ENCODE measurements around the gene TRIM56.
"Not testable (repeated sequence)": the region's sequence is repeated elsewhere in the genome, so short reads cannot be mapped to it uniquely, and the experiment has no call there.

Gene TRIM56

DNA sequence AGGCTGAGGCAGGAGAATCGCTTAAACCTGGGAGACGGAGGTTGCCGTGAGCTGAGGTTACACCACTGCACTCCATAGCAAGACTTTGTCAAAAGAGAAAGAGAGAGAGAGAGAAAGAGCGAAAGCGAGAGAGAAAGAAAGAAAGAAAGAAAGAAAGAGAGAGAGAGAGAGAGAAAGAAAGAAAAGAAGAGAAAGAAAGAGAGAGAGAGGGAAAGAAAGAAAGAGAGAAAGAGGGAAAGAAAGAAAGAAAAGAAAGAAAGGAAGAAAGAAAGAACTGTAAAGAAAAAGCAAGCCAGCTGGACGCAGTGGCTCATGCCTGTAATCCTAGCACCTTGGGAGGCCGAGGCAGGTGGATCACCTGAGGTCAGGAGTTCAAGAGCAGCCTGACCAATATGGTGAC lies 27.9 kb downstream of the TRIM56 start:
- not testable (repeated sequence) for H3K4me1 Mint-ChIP-seq (ENCODE audit: low read depth); H3K36me3 Mint-ChIP-seq (ENCODE audit: low read depth); H3K9me3 Mint-ChIP-seq; H3K4me3 Mint-ChIP-seq; H3K27me3 Mint-ChIP-seq (ENCODE audit: low read depth); DNase-seq (ENCODE audit: low spot score); H3K27ac Mint-ChIP-seq

DNA sequence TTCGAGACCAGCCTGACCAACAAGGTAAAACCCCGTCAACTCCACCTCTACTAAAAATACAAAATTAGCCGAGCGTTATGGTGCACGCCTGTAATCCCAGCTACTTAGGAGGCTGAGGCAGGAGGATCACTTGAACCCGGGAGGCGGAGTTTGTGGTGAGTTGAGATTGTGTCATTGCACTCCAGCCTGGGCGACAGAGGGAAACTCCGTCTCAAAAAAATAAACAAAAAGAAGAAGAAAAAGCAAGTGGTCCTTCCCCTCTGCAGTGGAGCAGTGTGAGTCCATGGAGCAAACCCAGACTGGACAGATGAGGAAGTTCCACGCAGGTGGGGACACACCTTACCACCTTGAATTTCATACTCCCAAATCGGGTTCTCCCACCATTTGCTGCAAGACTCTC lies 28.6 kb downstream of the TRIM56 start:
- Mint-ChIP-seq H3K9me3 (no peaks in the 10 kb centered on the region), H3K27me3 (ENCODE audit: low read depth) (no peaks in the 10 kb centered on the region), H3K36me3 (ENCODE audit: low read depth) (no peaks in the 10 kb centered on the region), H3K27ac (no peak overlapping the region), H3K4me1 (ENCODE audit: low read depth) (no peaks in the 10 kb centered on the region), H3K4me3 (no peak overlapping the region)
- DNase-seq (ENCODE audit: low spot score) = no peak

DNA sequence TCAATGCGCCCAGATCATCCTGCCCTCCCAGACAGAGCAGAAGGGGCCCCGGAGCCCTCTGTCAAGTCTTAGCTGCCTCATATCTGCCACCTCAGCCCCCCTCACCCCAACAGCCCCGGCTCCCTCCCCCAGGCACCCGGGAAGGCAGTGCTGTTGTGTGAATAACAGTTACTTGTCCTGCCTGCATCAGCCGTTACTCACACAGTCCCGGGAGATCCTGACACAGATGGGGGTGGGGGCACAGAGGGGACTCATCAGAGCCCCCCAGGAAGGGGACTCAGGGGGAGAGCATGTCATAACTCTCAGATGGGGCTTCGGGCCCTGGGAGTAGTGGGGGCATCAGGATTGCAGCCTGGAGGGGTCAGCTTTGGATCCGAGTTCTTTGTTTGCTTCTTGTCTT lies 29.2 kb downstream of the TRIM56 start:
- Mint-ChIP-seq H3K4me3 (no peak overlapping the region), H3K36me3 (ENCODE audit: low read depth) (no peaks in the 10 kb centered on the region), H3K4me1 (ENCODE audit: low read depth) (no peaks in the 10 kb centered on the region), H3K9me3 (no peaks in the 10 kb centered on the region), H3K27ac (no peak overlapping the region), H3K27me3 (ENCODE audit: low read depth) (no peaks in the 10 kb centered on the region)
- no peak for DNase-seq (ENCODE audit: low spot score)

DNA sequence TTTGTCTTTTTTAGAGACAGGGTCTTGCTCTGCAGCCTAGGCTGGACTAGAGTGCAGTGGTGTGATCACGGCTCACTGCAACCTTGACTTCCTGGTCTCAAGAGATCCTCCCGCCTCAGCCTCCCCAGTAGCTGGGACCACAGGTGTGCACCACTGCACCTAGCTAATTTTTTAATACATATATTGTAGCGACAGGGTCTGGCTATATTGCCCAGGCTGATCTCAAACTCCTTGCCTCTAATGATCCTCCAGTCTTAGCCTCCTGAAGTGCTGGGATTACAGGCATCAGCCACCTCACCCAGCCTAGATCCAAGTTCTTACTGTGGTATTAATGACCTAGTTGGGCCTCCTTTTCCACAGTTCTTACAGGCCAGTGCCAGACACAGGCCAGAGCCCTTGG lies 29.9 kb downstream of the TRIM56 start:
- Mint-ChIP-seq H3K36me3 (ENCODE audit: low read depth) (no peaks in the 10 kb centered on the region), H3K27me3 (ENCODE audit: low read depth) (peaks cover 2% of the 10 kb centered on the region), H3K9me3 (no peaks in the 10 kb centered on the region), H3K4me1 (ENCODE audit: low read depth) (no peaks in the 10 kb centered on the region), H3K4me3 (no peak overlapping the region), H3K27ac (no peak overlapping the region)
- no peak for DNase-seq (ENCODE audit: low spot score)

DNA sequence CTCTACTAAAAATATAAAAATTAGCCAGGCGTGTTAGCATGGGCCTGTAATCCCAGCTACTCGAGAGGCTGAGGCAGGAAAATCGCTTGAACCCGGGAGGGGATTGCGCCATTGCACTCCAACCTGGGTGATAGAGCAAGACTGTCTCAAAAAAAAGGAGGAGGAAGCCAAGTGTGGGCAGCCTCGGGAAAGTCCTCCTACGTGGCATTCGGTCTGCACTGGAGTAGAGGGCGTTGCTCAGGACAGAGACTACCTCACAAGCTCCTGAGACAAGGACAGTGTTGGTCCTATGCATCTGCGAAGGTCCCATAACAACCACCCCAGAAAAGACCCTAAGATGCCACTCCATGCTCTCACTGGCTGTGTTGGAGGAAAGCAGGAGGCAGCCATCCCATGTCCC lies 31.6 kb downstream of the TRIM56 start:
- Mint-ChIP-seq H3K27ac (no peak overlapping the region), H3K4me1 (ENCODE audit: low read depth) (peaks cover 4% of the 10 kb centered on the region), H3K9me3 (no peaks in the 10 kb centered on the region), H3K36me3 (ENCODE audit: low read depth) (no peaks in the 10 kb centered on the region), H3K27me3 (ENCODE audit: low read depth) (peaks cover 7% of the 10 kb centered on the region), H3K4me3 (no peak overlapping the region)
- no peak for DNase-seq (ENCODE audit: low spot score)

DNA sequence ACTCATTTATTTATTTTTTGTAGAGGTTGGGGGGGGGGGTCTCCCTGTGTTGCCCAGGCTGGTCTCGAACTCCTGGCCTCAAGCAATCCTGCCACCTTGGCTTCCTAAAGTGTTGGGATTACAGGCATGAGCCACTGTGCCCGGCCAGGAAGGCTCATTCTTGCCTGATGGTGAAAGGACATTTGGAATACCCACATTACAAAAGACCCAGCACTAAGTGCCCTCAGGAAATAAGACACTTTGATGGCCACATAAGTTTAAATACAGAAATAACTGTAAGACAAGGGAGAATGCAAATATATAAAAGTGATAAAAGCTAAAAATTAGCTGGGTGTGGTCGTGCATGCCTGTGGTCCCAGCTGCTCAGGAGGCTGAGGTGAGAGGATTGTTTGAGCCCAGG lies 33.6 kb downstream of the TRIM56 start:
- Mint-ChIP-seq H3K4me1 (ENCODE audit: low read depth) (peaks cover 12% of the 10 kb centered on the region), H3K27me3 (ENCODE audit: low read depth) (peaks cover 21% of the 10 kb centered on the region), H3K27ac (no peak overlapping the region), H3K36me3 (ENCODE audit: low read depth) (no peaks in the 10 kb centered on the region), H3K9me3 (no peaks in the 10 kb centered on the region), H3K4me3 (no peak overlapping the region)
- DNase-seq (ENCODE audit: low spot score) = no peak

DNA sequence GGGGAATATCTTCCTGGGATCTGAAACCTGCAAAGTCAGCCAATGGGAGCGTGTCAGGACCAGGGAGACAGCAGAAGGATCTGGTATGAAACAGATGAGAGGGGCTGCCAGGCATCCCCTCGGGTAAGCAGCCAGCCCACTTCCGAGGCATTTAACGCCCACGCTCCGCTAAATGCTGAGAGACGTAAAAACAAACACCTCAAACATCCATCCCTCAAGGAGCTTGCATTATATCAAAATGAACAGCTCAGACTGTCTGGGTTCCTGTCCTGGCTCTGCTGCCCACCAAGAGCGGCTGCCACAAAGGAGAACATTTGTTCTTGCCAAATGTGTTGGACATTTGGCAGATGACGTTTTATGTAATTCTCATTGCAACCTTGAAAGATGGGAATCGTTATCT lies 34.6 kb downstream of the TRIM56 start:
- no peaks in the 10 kb centered on the region for H3K9me3 Mint-ChIP-seq
- H3K4me3 Mint-ChIP-seq = no peak overlapping the region
- H3K36me3 Mint-ChIP-seq (ENCODE audit: low read depth) = no peaks in the 10 kb centered on the region
- no peak for DNase-seq (ENCODE audit: low spot score)
- H3K27ac Mint-ChIP-seq = no peak overlapping the region
- H3K27me3 Mint-ChIP-seq (ENCODE audit: low read depth) = peaks cover 23% of the 10 kb centered on the region
- H3K4me1 Mint-ChIP-seq (ENCODE audit: low read depth) = peaks cover 19% of the 10 kb centered on the region

DNA sequence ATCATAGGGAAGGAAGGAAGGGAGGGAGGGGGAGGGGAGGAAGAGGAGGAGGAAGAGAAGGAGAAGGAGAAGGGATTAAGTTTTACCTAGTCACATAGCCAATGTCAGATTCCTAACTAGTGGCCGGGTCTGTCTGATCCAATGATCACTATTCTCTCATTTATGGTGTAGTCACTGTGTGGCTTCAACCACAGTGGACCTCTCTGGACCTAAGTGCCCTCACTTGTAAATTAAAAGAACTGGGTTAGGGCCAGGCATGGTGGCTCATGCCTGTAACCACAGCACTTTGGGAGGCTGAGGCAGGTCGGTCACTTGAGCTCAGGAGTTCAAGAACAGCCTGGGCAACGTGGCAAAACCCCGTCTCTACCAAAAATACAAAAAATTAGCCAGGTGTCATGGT lies 35.0 kb downstream of the TRIM56 start:
- no peak overlapping the region for H3K27ac Mint-ChIP-seq
- no peak for DNase-seq (ENCODE audit: low spot score)
- H3K36me3 Mint-ChIP-seq (ENCODE audit: low read depth) = no peaks in the 10 kb centered on the region
- peaks cover 22% of the 10 kb centered on the region for H3K4me1 Mint-ChIP-seq (ENCODE audit: low read depth)
- no peaks in the 10 kb centered on the region for H3K9me3 Mint-ChIP-seq
- no peak overlapping the region for H3K4me3 Mint-ChIP-seq
- peaks cover 25% of the 10 kb centered on the region for H3K27me3 Mint-ChIP-seq (ENCODE audit: low read depth)

DNA sequence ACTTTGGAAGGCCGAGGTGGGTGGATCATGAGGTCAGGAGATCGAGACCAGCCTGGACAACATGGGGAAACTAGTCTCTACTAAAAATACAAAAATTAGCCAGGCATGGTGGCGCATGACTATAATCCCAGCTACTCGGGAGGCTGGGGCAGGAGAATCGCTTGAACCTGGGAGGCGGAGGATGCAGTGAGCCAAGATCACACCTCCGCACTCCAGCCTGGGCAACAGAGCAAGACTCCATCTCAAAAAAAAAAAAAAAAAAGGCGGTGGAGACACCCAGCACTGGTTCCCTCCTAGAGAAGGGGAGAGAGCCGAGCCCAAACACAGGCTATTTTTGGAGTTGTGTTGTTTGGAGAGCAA lies 36.3 kb downstream of the TRIM56 start:
- Mint-ChIP-seq H3K4me3 (peak overlapping the region; percentile 78), H3K4me1 (ENCODE audit: low read depth) (peaks cover 33% of the 10 kb centered on the region), H3K27me3 (ENCODE audit: low read depth) (peaks cover 28% of the 10 kb centered on the region)
- H3K9me3 Mint-ChIP-seq; H3K36me3 Mint-ChIP-seq (ENCODE audit: low read depth); H3K27ac Mint-ChIP-seq; DNase-seq (ENCODE audit: low spot score): not testable (repeated sequence)

DNA sequence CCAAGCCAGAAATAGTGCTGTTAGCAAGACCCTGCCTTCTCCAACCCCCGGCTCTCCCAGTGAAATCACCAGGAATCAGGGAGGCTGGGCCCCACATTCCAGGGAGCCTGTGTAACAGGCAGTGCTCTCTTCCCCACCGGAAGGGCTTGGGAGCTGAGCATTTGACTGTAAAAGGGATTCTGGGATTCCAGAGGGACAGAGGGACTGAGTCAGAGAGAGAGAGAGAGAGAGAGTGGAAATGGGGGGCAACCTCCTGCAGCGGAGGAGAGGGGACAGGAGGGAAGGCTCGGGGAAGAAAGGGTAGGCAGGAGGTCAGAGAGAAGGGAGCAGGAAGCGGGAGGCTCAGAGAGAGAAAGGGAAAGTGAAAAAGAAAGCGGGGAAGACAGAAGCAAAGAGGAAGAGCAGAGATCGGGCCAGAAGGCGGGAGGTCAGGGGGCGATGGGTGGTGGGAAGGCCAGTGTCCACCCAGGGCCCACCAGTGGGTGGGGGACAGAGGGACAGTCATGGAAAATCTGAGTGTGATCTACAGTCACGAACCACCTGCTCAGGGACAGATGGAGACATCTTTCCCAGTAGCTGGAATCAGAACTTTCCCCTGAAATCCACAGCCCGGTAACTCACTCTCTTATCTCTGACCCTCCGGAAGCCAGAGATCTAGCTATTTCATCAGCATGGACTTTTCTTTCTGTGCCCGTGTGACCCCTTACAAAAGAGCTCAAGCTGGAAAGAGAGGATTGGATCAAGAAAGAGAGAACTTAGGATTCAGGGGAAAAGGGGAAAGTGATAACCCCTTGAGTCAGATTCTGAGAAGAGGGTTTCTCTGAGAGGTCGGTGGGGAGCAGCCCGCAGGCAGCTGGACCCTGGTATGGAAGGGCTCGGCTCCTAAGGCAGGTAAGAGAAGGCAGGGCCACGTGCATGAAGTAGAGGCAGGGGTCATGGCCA lies 37.0 kb downstream of the TRIM56 start:
- no peaks in the 10 kb centered on the region for H3K36me3 Mint-ChIP-seq (ENCODE audit: low read depth)
- peaks cover 29% of the 10 kb centered on the region for H3K27me3 Mint-ChIP-seq (ENCODE audit: low read depth)
- DNase-seq (ENCODE audit: low spot score) = no peak
- no peaks in the 10 kb centered on the region for H3K9me3 Mint-ChIP-seq
- H3K4me3 Mint-ChIP-seq = peak overlapping the region; percentile 78
- H3K4me1 Mint-ChIP-seq (ENCODE audit: low read depth) = peaks cover 40% of the 10 kb centered on the region
- H3K27ac Mint-ChIP-seq = peak overlapping the region; percentile 60

DNA sequence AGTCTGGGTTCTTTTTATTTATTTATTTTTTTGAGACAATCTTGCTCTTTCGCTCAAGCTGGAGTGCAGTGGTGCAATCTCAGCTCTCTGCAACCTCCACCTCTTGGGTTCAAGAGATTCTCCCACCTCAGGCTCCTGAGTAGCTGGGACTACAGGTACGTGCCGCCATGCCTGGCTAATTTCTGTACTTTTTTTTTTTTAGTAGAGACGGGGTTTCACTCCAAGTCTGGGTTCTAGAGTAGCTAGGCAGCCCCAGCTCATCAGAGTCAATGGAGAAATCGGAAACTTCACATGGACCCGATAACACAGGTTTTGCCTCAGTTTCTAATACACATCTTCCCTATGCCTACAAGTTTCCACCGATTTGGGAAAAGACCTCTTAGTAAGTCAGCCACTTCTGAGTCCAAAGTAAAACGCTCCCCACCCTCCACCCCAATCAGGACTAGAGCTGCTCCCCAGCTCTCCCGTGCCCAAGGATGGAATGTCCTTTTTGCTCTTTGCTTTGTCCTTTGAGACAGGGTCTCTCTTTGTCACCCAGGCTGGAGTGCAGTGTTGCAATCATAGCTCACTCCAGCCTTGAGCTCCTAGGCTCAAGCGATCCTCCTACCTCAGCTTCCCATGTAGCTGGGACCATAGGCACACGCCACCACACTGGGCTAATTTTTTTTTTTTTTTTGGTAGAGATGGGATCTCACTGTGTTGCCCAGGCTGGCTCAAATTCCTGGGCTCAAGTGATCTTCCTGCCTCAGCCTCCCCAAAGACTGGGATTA lies 37.8 kb downstream of the TRIM56 start:
- Mint-ChIP-seq H3K4me3 (no peak overlapping the region), H3K4me1 (ENCODE audit: low read depth) (peaks cover 46% of the 10 kb centered on the region), H3K27ac (no peak overlapping the region), H3K36me3 (ENCODE audit: low read depth) (no peaks in the 10 kb centered on the region), H3K9me3 (no peaks in the 10 kb centered on the region), H3K27me3 (ENCODE audit: low read depth) (peaks cover 35% of the 10 kb centered on the region)
- no peak for DNase-seq (ENCODE audit: low spot score)

DNA sequence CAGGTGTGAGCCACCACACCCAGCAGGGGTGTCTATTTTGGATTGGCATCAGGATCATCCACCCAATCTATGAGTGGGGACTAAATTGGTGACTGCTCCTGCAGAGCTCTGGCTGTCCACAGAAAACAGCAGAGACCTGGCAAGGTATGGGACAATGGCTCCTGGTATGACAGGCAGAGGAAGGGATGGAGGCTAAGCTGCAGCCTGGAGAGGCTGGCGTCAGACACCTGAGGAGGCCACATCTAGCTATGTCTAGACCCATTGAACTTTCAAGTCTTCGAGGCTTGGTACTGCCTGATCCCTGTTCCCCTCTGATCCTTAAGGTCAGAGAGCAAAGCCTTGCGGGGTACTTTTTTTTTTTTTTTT lies 38.4 kb downstream of the TRIM56 start:
- Mint-ChIP-seq H3K27ac (no peak overlapping the region), H3K36me3 (ENCODE audit: low read depth) (no peaks in the 10 kb centered on the region), H3K4me1 (ENCODE audit: low read depth) (peaks cover 49% of the 10 kb centered on the region), H3K4me3 (no peak overlapping the region), H3K27me3 (ENCODE audit: low read depth) (peaks cover 39% of the 10 kb centered on the region), H3K9me3 (no peaks in the 10 kb centered on the region)
- DNase-seq (ENCODE audit: low spot score) = no peak

DNA sequence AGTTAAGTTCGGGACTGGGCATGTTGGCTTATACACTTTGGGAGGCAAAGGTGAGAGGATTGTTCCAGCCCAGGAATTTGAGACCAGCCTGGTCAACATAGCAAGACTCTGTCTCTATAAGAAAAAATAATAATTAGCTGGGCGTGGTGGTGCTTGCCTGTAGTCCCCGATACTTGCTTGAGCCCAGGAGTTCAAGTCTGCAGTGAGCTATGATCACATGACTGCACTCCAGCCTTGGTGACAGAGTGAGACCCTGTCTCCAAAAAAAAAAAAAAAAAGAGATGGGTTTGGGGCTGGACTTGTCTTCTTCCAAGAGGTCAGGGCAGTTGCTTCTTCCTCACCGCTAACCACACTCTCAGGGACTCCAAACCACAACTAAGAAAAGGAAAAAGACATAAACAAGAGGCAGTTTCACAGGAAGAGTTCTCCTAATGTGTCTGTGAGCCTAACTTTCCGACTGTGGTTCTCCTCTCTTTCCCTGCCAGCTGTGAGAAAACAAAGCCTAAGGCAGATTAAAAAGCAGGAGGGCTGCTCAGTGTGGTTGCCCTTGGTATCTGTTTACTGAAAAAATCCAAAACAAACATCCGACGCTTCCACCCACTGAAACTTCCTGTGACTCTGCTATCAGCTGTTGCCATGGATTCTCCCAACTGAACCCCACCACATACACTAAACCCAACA lies 39.2 kb downstream of the TRIM56 start:
- peak; percentile 23 for DNase-seq (ENCODE audit: low spot score)
- Mint-ChIP-seq H3K36me3 (ENCODE audit: low read depth) (no peaks in the 10 kb centered on the region), H3K4me3 (peak overlapping the region; percentile 67), H3K27me3 (ENCODE audit: low read depth) (peaks cover 43% of the 10 kb centered on the region), H3K9me3 (no peaks in the 10 kb centered on the region), H3K4me1 (ENCODE audit: low read depth) (peaks cover 49% of the 10 kb centered on the region), H3K27ac (peak overlapping the region; percentile 67)
